CD4-positive, alpha-beta T cell (primary cell): ENCODE data around the gene KRTAP10-1. TPM values are rescaled to one million over a fixed set of nuclear protein-coding genes. Genes with fewer than 3 reads are reported as not detected.
"Not testable (repeated sequence)": the region's sequence is repeated elsewhere in the genome, so short reads cannot be mapped to it uniquely, and the experiment has no call there.

Experiments used
- ATAC-seq: fragments of 200-7000 bp; cut with Tn5 transposase; one replicate; pipeline ENCODE4 v1.10.0; 2022; ENCODE audit warnings: mild to moderate bottlenecking; ENCODE audit not compliant: poor library complexity
- CTCF ChIA-PET: fragments of 350-600 bp; sonication (Branson Sonifier 250); formaldehyde crosslinking; loops from one replicate; lab custom pipeline; 2021; ENCODE audit warnings: antibody characterized with exemption, inconsistent platforms; lab: Charles Lee
- POLR2A ChIA-PET: fragments of 350-600 bp; sonication (Branson Sonifier 250); formaldehyde crosslinking; loops from one replicate; lab custom pipeline; 2021; ENCODE audit warnings: antibody characterized with exemption, inconsistent platforms; lab: Charles Lee
- DNase-seq, 14 experiments: peaks; one replicate each; pipeline ENCODE4 v3.0.0-alpha.2; 2013 to 2020; ENCODE audit warnings: mixed read lengths in 2 of 14
- H3K27ac ChIP-seq, 2 donors: one replicate each; pipeline versions ENCODE4 v1.5.1 to v1.7.0; 2013; ENCODE audit warnings: low read length in 2 of 2, low read depth in 1 of 2, mild to moderate bottlenecking in 1 of 2
- H3K27me3 ChIP-seq, 2 experiments: 1 replicate in 1 of 2; 2 replicates in 1 of 2; pipeline versions ENCODE4 v1.6.1 to v1.7.0; 2013; ENCODE audit warnings: low read length in 2 of 2, control low read depth in 1 of 2, mild to moderate bottlenecking in 1 of 2, moderate library complexity in 1 of 2; ENCODE audit not compliant: insufficient read depth in 2 of 2, control insufficient read depth in 1 of 2
- H3K36me3 ChIP-seq: one replicate; pipeline ENCODE4 v1.6.1; 2013; ENCODE audit warnings: low read length, control low read depth; ENCODE audit not compliant: insufficient read depth
- H3K4me1 ChIP-seq: one replicate; pipeline ENCODE4 v1.6.1; 2013; ENCODE audit warnings: low read length, control low read depth; ENCODE audit not compliant: insufficient read depth
- H3K4me3 ChIP-seq: one replicate; pipeline ENCODE4 v1.5.1; 2013; ENCODE audit warnings: mild to moderate bottlenecking, low read length, moderate library complexity
- H3K9me3 ChIP-seq, 2 experiments: 1 replicate in 1 of 2; 2 replicates in 1 of 2; pipeline versions ENCODE4 v1.6.1 to v1.7.0; 2013; ENCODE audit warnings: low read length in 2 of 2, mild to moderate bottlenecking in 2 of 2, control low read depth in 1 of 2, moderate library complexity in 1 of 2; ENCODE audit not compliant: control insufficient read depth in 1 of 2, insufficient read depth in 1 of 2
- H3K27ac Mint-ChIP-seq: one replicate; pipeline ENCODE4 v1.8.0; 2020; ENCODE audit warnings: mixed read lengths
- H3K27me3 Mint-ChIP-seq: one replicate; pipeline ENCODE4 v1.8.0; 2021; ENCODE audit warnings: mixed read lengths
- H3K36me3 Mint-ChIP-seq: one replicate; pipeline ENCODE4 v1.8.0; 2021; ENCODE audit warnings: low read depth, mixed read lengths
- H3K4me1 Mint-ChIP-seq: one replicate; pipeline ENCODE4 v1.8.0; 2021; ENCODE audit warnings: low read depth, mixed read lengths
- H3K4me3 Mint-ChIP-seq: one replicate; pipeline ENCODE4 v1.8.0; 2020; ENCODE audit warnings: mild to moderate bottlenecking, mixed read lengths
- H3K9me3 Mint-ChIP-seq: one replicate; pipeline ENCODE4 v1.8.0; 2020; ENCODE audit warnings: mixed read lengths
- CTCF ChIP-seq: fragments of 200-600 bp; IDR thresholded peaks from one replicate; pipeline ENCODE4 v1.8.0; 2022; ENCODE audit warnings: antibody characterized with exemption, mild to moderate bottlenecking
- intact Hi-C, 2 experiments: fragments of 100-400 bp; cut with DNase I in 1 of 2; cut with micrococcal nuclease in 1 of 2; formaldehyde crosslinking; loops; one replicate each; pipeline versions ENCODE4 v1.15.1 to v1.9.0; 2023 to 2025; cut with DNase I, micrococcal nuclease
- total RNA-seq, 174 experiments: library from RNA in 2 of 174; stranded (reverse) in 2 of 174; gene quantifications; one replicate each; pipeline ENCODE4 v1.2.3 and lab custom pipeline; 2021 to 2026

KRTAP10-1 gene
- total RNA-seq, 2 experiments from 2014 or later: not detected

DNA sequence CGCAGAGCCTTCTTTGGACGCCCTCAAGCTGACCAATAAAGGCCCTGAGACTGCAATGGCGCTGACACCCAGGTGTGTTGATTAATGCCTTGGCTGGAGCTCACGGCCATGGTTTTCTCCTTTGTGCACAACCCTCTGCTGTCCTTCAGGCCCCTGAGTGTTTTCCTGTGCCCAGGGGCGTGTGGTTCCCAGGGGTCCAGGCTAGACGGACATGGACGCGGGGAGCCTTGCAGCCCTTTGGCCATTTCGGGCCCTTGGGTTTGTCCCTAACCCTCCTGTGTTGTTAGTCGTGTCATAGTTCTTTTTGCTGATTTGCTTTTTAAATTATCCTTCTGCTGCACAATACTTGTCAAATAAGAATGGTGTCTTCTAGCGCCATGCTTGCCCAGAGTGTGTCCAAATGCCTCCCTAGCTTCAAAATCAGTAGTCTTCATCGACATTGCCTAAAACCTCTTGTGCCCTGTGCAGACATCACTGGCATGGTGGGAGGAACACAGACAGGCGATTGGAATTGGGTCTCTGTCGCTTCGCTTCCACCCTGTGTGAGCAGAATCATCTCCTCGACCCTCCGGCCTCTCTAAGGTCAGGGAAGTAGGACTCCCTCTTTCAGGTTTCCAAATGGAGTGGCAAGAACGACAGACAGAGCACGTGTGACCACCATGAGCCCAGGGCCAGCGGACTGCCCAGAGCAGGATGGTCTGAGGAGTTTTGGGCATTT, 35.5 kb upstream of the KRTAP10-1 start:
- Mint-ChIP-seq H3K9me3 (peaks cover 11% of the 10 kb centered on the region), H3K36me3 (no peaks in the 10 kb centered on the region), H3K4me1 (peaks cover 4% of the 10 kb centered on the region), H3K27me3 (peaks cover 5% of the 10 kb centered on the region), H3K4me3 (no peak overlapping the region), H3K27ac (no peak overlapping the region)
- ChIA-PET POLR2A (no interaction called here), CTCF (no interaction called here)
- Histone ChIP-seq H3K27ac (no peak overlapping the region), H3K27me3 (no peaks in the 10 kb centered on the region), H3K4me3 (no peak overlapping the region), H3K9me3 (peaks cover 8 to 42% of the 10 kb centered on the region in 2 experiments), H3K36me3 (no peaks in the 10 kb centered on the region), H3K4me1 (peaks cover 2% of the 10 kb centered on the region)
- DNase-seq (no peak), ATAC-seq (no peak)
- no peak for TF ChIP-seq CTCF
- intact Hi-C loops: no loop called here

DNA sequence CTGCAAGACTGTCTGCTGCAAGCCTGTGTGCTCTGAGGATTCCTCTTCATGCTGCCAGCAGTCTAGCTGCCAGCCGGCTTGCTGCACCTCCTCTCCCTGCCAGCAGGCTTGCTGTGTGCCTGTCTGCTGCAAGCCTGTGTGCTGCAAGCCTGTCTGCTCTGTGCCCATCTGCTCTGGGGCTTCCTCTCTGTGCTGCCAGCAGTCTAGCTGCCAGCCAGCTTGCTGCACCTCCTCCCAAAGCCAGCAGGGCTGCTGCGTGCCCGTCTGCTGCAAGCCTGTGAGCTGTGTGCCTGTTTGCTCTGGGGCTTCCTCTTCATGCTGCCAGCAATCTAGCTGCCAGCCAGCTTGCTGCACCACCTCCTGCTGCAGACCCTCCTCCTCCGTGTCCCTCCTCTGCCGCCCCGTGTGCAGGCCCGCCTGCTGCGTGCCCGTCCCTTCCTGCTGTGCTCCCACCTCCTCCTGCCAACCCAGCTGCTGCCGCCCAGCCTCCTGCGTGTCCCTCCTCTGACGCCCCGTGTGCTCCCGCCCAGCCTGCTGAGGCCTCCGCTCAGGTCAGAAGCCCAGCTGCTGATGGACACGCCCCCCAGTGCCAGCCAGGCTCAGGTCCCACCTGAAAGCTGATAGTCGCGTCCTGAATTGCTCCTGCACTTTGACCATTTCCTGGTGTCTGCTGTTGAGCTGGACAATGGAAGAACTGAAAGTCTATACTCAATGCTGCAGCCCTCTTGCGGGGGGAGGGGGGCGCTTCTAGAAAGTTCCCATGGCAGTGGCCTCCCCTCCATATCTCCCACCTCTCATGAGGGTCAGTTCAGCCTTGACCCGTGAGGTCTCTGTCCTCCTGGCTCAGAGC, 34.7 kb upstream of the KRTAP10-1 start:
- Mint-ChIP-seq H3K27ac (no peak overlapping the region), H3K4me1 (peaks cover 4% of the 10 kb centered on the region), H3K9me3 (peaks cover 11% of the 10 kb centered on the region), H3K36me3 (no peaks in the 10 kb centered on the region), H3K4me3 (no peak overlapping the region), H3K27me3 (peaks cover 5% of the 10 kb centered on the region)
- no peak for ATAC-seq
- no peak for TF ChIP-seq CTCF
- H3K4me3 ChIP-seq: no peak overlapping the region
- H3K36me3 ChIP-seq: no peaks in the 10 kb centered on the region
- intact Hi-C loops: no loop called here
- peaks cover 8 to 35% of the 10 kb centered on the region in 2 experiments for H3K9me3 ChIP-seq
- ChIA-PET POLR2A (no interaction called here), CTCF (no interaction called here)
- DNase-seq: no peak
- no peaks in the 10 kb centered on the region for H3K27me3 ChIP-seq
- peaks cover 2% of the 10 kb centered on the region for H3K4me1 ChIP-seq
- no peak overlapping the region for H3K27ac ChIP-seq

GRCh38 chr21:44573630-44574456, 33.8 kb upstream of the KRTAP10-1 start, which contains the start of gene KRTAP10-4:
Gene KRTAP10-4, plus strand, starts transcription at chr21:44573729. Its CDS starts 30 bp downstream, at chr21:44573759.
- H3K36me3 Mint-ChIP-seq, H3K27me3 ChIP-seq, H3K27me3 Mint-ChIP-seq, H3K27ac ChIP-seq, H3K4me1 ChIP-seq, H3K36me3 ChIP-seq, intact Hi-C loops, H3K4me3 ChIP-seq, H3K4me3 Mint-ChIP-seq, H3K4me1 Mint-ChIP-seq, H3K27ac Mint-ChIP-seq, CTCF ChIA-PET, ATAC-seq, POLR2A ChIA-PET, DNase-seq: not testable (repeated sequence)
- peaks cover 11% of the 10 kb centered on the region for H3K9me3 Mint-ChIP-seq
- H3K9me3 ChIP-seq: peaks cover 8 to 27% of the 10 kb centered on the region in 2 experiments
